Choroid plexus epithelial cell (primary cell): ENCODE results near the gene TXLNB.

ENCODE experiments used
- DNase-seq: peaks from one replicate; pipeline ENCODE4 v3.0.0-alpha.2; 2010; ENCODE audit warnings: low read depth
- H3K4me3 ChIP-seq: 2 replicates; pipeline ENCODE4 v1.5.1; 2011; ENCODE audit warnings: low read depth, mild to moderate bottlenecking, control low read depth, low read length, moderate library complexity
- TF ChIP-seq, protein P1 (sequence below): conservative IDR thresholded peaks from 2 replicates; pipeline ENCODE4 v1.5.1; 2011; ENCODE audit warnings: low read depth, mild to moderate bottlenecking, control low read depth, inconsistent platforms, low read length, moderate library complexity

TXLNB gene

DNA sequence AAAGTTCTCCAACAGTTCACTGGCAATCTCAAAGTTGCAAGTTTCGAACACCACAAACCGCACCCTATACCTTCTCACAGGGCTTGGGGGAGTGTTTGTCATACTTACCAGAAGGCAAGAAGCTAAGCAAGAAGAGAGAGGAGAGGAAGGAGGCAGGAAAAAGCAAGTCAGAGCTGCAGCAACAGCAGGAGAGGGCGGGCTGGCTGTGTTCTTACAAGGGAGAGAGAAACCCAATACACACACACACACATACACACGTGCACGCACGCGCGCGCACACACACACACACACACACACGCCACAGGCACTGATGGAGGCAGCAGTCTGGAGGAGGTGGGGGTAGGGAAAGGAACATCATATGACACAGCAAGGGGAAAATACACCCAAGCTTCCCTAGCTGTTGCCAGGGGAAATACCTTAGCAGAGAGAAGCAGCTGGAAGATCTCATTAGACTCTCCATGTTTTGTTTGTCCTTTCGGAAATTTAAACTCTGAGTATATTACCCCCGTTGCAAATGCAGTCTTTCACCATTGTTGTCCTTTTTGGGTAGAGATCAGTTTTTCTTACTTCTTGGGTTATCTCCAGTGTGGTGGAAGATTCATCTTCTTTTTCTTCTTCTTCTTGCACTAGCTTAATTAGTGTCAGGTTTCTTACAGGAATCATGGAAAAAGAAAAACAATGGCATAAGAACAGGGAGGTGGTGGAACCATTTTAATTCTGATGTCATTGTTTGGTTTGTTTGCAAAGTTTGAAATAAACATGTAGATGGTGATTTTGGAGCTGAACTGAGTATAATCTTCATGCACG lies at the start of gene TXLNB:
TXLNB (minus strand) TSS at position 186 of the 807 bp plus-strand sequence. CDS start 3,099 bp downstream, outside the sequence.
- TF ChIP-seq, protein P1, sequence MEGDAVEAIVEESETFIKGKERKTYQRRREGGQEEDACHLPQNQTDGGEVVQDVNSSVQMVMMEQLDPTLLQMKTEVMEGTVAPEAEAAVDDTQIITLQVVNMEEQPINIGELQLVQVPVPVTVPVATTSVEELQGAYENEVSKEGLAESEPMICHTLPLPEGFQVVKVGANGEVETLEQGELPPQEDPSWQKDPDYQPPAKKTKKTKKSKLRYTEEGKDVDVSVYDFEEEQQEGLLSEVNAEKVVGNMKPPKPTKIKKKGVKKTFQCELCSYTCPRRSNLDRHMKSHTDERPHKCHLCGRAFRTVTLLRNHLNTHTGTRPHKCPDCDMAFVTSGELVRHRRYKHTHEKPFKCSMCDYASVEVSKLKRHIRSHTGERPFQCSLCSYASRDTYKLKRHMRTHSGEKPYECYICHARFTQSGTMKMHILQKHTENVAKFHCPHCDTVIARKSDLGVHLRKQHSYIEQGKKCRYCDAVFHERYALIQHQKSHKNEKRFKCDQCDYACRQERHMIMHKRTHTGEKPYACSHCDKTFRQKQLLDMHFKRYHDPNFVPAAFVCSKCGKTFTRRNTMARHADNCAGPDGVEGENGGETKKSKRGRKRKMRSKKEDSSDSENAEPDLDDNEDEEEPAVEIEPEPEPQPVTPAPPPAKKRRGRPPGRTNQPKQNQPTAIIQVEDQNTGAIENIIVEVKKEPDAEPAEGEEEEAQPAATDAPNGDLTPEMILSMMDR, result peak; percentile 13
- peak within 1 kb of the TSS; percentile 40 for H3K4me3 ChIP-seq
- peak; percentile 96 for DNase-seq

DNA sequence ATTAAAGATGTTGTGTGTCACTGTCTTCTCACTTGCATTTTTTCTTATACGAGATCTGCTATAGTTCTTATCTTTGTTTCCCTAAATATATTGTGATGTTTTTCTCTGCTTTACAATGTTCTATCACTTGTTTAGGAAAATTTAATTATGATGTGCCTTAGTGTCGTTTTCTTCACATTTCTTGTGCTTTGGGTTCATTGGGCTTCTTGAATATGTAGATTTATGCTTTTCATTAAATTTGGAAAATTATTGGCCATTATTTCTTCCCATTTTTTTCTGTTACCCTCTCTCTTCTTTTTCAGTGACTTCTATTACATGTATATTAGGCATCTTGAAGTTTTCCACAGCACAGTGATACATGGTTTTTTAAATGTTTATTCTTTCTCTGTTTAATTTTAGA lies 49.3 kb upstream of the TXLNB start:
- DNase-seq, result no peak

DNA sequence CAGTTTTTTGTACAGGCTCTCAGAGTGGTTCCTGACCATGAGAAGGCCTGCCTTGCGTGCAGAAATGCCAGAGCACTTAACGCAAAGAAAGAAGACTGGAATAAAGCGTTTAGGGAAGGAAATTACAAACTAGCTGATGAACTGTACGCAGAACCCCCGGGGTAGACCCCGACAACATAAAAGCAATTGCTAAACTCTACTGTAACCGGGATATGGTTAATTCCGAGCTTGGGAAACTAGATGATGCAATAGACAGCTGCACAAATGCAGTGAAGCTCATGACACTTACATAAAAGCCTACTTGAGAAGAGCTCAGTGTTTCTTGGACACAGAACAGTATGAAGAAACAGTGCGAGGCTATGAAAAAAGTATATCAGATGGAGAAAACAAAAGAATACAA lies 47.0 kb upstream of the TXLNB start:
- DNase-seq, result peak; percentile 78
- TF ChIP-seq, protein P1, result no peak
- H3K4me3 ChIP-seq, result no peak overlapping the region

More for the DNA sequence above, 49.3 kb upstream of the TXLNB start:
- TF ChIP-seq, protein P1, result no peak
- no peak overlapping the region for H3K4me3 ChIP-seq

DNA sequence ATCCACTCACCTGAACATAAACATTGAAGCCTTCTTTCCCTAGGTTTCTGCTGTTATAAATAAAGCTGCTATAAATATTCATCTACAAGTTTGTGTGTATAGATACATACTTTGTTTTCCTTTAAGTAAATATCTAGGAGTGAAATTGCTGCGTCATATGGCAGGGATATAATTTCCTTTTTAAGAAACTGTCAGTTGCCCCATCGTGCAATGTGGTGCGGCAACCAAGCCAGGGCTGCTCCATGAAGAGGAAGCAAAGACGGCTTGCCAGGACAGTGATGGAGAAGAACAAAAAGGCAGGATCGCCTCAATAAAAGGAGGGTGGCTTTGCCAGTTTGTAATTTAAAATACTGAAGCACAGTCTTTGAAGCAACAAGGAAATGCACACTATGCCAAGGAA lies 46.0 kb upstream of the TXLNB start:
- H3K4me3 ChIP-seq, result no peak overlapping the region
- no peak for DNase-seq
- TF ChIP-seq, protein P1, result no peak

DNA sequence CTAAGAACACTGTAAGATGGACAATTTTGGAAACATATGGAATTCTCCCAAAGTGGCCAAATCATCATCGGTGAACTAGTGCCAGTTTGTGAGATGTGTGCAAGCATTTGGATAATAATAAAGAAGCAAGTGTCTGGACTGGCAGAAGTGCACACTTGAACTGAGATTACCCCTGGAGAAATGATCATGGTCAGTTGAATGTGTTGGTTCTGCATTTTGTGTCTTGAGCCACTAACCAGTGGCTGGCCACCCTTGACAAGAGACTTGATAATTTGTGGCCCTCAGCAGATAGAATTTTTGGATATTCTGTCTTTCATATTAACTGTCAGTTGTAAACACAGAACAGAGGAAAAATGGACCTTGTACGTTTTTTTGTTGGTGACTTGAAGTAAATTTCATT lies 45.2 kb upstream of the TXLNB start:
- no peak for DNase-seq
- no peak overlapping the region for H3K4me3 ChIP-seq
- TF ChIP-seq, protein P1, result no peak

DNA sequence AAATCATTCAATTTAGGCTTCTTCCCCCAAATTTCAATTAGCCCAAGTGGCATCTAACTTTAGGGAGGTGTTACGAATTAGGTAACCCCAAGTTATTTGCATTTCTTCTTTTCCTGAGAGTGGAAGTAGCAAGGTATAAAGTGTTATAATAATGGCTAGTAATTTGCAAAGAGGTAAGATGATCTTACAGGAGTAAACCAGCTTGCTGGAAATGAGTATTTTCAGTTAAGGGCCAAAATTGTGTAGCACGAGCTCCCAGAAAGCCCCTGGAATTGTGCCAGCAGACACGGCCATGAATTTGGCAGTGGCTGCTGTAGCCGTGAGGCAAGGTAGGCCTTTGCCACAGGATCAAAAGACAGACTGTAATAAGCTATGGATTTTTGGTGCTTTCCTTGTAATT lies 44.7 kb upstream of the TXLNB start:
- TF ChIP-seq, protein P1, result no peak
- no peak overlapping the region for H3K4me3 ChIP-seq
- peak; percentile 73 for DNase-seq
